HepG2 (cell line): ENCODE results near the gene C16orf87. TPM values are rescaled to one million over a fixed set of nuclear protein-coding genes. Genes with fewer than 3 reads are reported as not detected.

ENCODE experiments used
- FIP1L1 ChIP-seq: fragments of 200-400 bp; formaldehyde crosslinking; IDR thresholded peaks from 2 replicates; pipeline ENCODE4 v1.6.1; 2018; ENCODE audit warnings: low read depth, mild to moderate bottlenecking, low read length, moderate library complexity, borderline replicate concordance; ENCODE audit not compliant: insufficient read depth
- FOSL1 ChIP-seq: sonication (generic); formaldehyde crosslinking; IDR thresholded peaks from 2 replicates; pipeline ENCODE4 v1.9.0; 2021; ENCODE audit warnings: missing genetic modification reagents, borderline replicate concordance
- FOXC1 ChIP-seq: sonication (generic); formaldehyde crosslinking; IDR thresholded peaks from 2 replicates; pipeline ENCODE4 v1.8.0; 2022; ENCODE audit warnings: mild to moderate bottlenecking, missing genetic modification reagents, borderline replicate concordance
- FOXK1 ChIP-seq: sonication (generic); formaldehyde crosslinking; IDR thresholded peaks from 2 replicates; pipeline ENCODE4 v1.4.0; 2020; ENCODE audit warnings: low read depth, missing genetic modification reagents, borderline replicate concordance
- HMGXB3 ChIP-seq: sonication (generic); formaldehyde crosslinking; IDR thresholded peaks from 2 replicates; pipeline ENCODE4 v1.4.0; 2020; ENCODE audit warnings: missing genetic modification reagents, borderline replicate concordance
- HMGXB4 ChIP-seq, 2 experiments: sonication (generic) in 1 of 2; formaldehyde crosslinking in 1 of 2; IDR thresholded peaks; 2 replicates each; pipeline versions ENCODE4 v1.4.0 to v1.6.1; 2018 to 2020; ENCODE audit warnings: missing genetic modification reagents in 2 of 2, borderline replicate concordance in 1 of 2, low read depth in 1 of 2, mild to moderate bottlenecking in 1 of 2, missing biosample characterization in 1 of 2
- HOXD1 ChIP-seq: sonication (generic); formaldehyde crosslinking; IDR thresholded peaks from 2 replicates; pipeline ENCODE4 v1.5.0; 2020; ENCODE audit warnings: missing genetic modification reagents
- IRF9 ChIP-seq: sonication (generic); formaldehyde crosslinking; IDR thresholded peaks from 2 replicates; pipeline ENCODE4 v1.8.0; 2022; ENCODE audit warnings: missing genetic modification reagents, mild to moderate bottlenecking, borderline replicate concordance
- JDP2 ChIP-seq: sonication (generic); formaldehyde crosslinking; IDR thresholded peaks from 2 replicates; pipeline ENCODE4 v1.8.1; 2022; ENCODE audit warnings: missing genetic modification reagents, borderline replicate concordance
- KDM1A ChIP-seq: IDR thresholded peaks from 2 replicates; pipeline ENCODE4 v1.6.1; 2016; ENCODE audit warnings: missing compliant biosample characterization
- MAF1 ChIP-seq: sonication (generic); formaldehyde crosslinking; IDR thresholded peaks from 2 replicates; pipeline ENCODE4 v1.5.0; 2020; ENCODE audit warnings: missing genetic modification reagents, borderline replicate concordance
- MEIS2 ChIP-seq: sonication (generic); formaldehyde crosslinking; IDR thresholded peaks from 2 replicates; pipeline ENCODE4 v1.9.0; 2021; ENCODE audit warnings: mild to moderate bottlenecking, missing genetic modification reagents
- SRSF4 ChIP-seq: fragments of 200-400 bp; formaldehyde crosslinking; IDR thresholded peaks from one replicate; pipeline ENCODE4 v1.6.1; 2018; ENCODE audit warnings: mild to moderate bottlenecking, low read depth, low read length, moderate library complexity; ENCODE audit not compliant: poor library complexity, severe bottlenecking
- TBP ChIP-seq: sonication (generic); formaldehyde crosslinking; IDR thresholded peaks from 2 replicates; pipeline ENCODE4 v1.5.0; 2020; ENCODE audit warnings: missing genetic modification reagents
- XRCC5 ChIP-seq: fragments of 200-400 bp; formaldehyde crosslinking; optimal IDR thresholded peaks from 2 replicates; pipeline ENCODE3; 2017; ENCODE audit warnings: mild to moderate bottlenecking, low read length
- ZFY ChIP-seq: sonication (generic); formaldehyde crosslinking; IDR thresholded peaks from 2 replicates; pipeline ENCODE4 v1.4.0; 2020; ENCODE audit warnings: missing genetic modification reagents
- ZNF282 ChIP-seq: fragments of 450-650 bp; IDR thresholded peaks from 2 replicates; pipeline ENCODE4 v1.6.1; 2018; ENCODE audit not compliant: partially characterized antibody
- ZNF468 ChIP-seq: sonication (generic); formaldehyde crosslinking; IDR thresholded peaks from 2 replicates; pipeline ENCODE4 v1.8.0; 2022; ENCODE audit warnings: mild to moderate bottlenecking, moderate library complexity, missing genetic modification reagents
- ZNF501 ChIP-seq: sonication (generic); formaldehyde crosslinking; IDR thresholded peaks from 2 replicates; pipeline ENCODE4 v1.5.1; 2020; ENCODE audit warnings: mild to moderate bottlenecking, moderate library complexity, missing genetic modification reagents
- ZNF550 ChIP-seq: sonication (generic); formaldehyde crosslinking; IDR thresholded peaks from 2 replicates; pipeline ENCODE4 v1.4.0; 2020; ENCODE audit warnings: mild to moderate bottlenecking, missing genetic modification reagents, borderline replicate concordance
- ZNF563 ChIP-seq: sonication (generic); formaldehyde crosslinking; IDR thresholded peaks from 2 replicates; pipeline ENCODE4 v1.8.0; 2022; ENCODE audit warnings: mild to moderate bottlenecking, moderate library complexity, missing genetic modification reagents
- ZNF607 ChIP-seq: sonication (generic); formaldehyde crosslinking; IDR thresholded peaks from 2 replicates; pipeline ENCODE4 v1.5.1; 2020; ENCODE audit warnings: missing genetic modification reagents, mild to moderate bottlenecking, borderline replicate concordance
- polyA plus RNA-seq, 8 experiments: library from polyadenylated mRNA; depleted of rRNA in 3 of 8; stranded (reverse) in 7 of 8; unstranded in 1 of 8; fragments of >200 nt; fragmentation: Illumina TruSeq in 4 of 8; extraction: Trizol in 4 of 8; gene quantifications; 2 replicates each; pipeline versions ENCODE4 v1.2.1 to v1.2.3, GENCODE V29; 2011 to 2016; ENCODE audit warnings: low read depth in 4 of 8, missing spikeins in 1 of 8, mixed read lengths in 1 of 8; ENCODE audit not compliant: insufficient read depth in 1 of 8
- total RNA-seq, 5 experiments: library from RNA; depleted of rRNA; stranded (reverse); fragments of >200 nt; fragmentation: Illumina TruSeq; extraction: Trizol; gene quantifications; 2 replicates each; pipeline ENCODE4 v1.2.3, GENCODE V29; 2016; ENCODE audit warnings: low read depth in 1 of 5

Gene C16orf87
- total and polyA plus RNA-seq, 2 of the 13 experiments (the other 11 are each of a cell fraction or from before 2014, with no cell fraction given): 8.6 to 19.5 TPM

DNA sequence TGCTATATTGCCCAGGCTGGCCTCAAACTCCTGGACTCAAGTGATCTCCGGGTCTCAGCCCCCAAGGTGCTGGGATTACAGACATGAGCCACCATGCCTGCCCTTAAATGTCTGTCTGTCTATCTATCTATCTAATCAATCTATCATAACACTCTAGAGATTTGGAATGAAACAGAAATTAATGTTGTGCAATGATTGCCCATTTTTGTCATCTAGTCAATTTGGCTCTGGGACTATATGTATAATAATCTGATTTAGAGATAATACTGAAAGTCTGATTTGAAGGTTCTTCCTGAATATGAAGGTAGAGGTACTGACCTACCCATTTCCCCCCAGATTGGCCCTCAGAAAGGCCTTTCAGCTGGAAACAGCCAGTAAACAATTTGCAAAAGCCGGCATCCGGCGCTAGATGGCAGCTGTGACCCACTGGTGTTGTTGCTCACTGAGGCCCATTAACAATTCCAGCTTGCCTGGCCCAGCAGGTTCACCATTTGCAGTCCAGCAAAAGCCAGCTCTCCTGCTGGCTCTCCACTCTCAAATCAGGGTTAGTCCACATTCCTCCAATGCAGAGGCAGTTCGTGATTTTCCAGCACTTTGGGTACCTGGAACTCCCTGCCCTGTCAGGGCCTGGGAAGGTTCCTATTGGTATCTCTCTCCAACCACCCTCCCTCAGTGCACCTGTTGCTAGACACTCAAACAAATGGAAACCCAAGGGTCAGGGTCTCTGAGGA, 22.9 kb upstream of the C16orf87 start (continued):
- TF ChIP-seq TBP (CRISPR knock-in tag) (no peak), ZNF282 (no peak), ZNF468 (CRISPR knock-in tag) (no peak), MAF1 (CRISPR knock-in tag) (no peak), FIP1L1 (no peak), FOSL1 (CRISPR knock-in tag) (no peak), HOXD1 (CRISPR knock-in tag) (no peak), HMGXB3 (CRISPR knock-in tag) (peak; percentile 46; the same call in 1 of the 2 replicates), ZFY (CRISPR knock-in tag) (peak; percentile 52), XRCC5 (peak; percentile 91), MEIS2 (CRISPR knock-in tag) (no peak), ZNF563 (no peak), FOXK1 (CRISPR knock-in tag) (0 out of 2 replicates have a peak, but pooled peaks have one; percentile 41), IRF9 (no peak; the same call in 1 of the 2 replicates), FOXC1 (CRISPR knock-in tag) (no peak), SRSF4 (no peak), HMGXB4 (CRISPR knock-in tag; IDR thresholded peaks at IDR 0.05; ENCODE audit: borderline replicate concordance in 1 of 2, low read depth in 1 of 2) (peak; percentile 57 to 64; a peak in 3 of 4 replicates), ZNF501 (CRISPR knock-in tag) (peak; percentile 59; the same call in 1 of the 2 replicates), JDP2 (CRISPR knock-in tag) (no peak), ZNF607 (no peak), KDM1A (CRISPR knock-in tag) (no peak), ZNF550 (CRISPR knock-in tag) (no peak)
